Measurements from ENCODE around the gene PILRB.
"Not testable (repeated sequence)": the region's sequence is repeated elsewhere in the genome, so short reads cannot be mapped to it uniquely, and the experiment has no call there.

Gene PILRB

DNA sequence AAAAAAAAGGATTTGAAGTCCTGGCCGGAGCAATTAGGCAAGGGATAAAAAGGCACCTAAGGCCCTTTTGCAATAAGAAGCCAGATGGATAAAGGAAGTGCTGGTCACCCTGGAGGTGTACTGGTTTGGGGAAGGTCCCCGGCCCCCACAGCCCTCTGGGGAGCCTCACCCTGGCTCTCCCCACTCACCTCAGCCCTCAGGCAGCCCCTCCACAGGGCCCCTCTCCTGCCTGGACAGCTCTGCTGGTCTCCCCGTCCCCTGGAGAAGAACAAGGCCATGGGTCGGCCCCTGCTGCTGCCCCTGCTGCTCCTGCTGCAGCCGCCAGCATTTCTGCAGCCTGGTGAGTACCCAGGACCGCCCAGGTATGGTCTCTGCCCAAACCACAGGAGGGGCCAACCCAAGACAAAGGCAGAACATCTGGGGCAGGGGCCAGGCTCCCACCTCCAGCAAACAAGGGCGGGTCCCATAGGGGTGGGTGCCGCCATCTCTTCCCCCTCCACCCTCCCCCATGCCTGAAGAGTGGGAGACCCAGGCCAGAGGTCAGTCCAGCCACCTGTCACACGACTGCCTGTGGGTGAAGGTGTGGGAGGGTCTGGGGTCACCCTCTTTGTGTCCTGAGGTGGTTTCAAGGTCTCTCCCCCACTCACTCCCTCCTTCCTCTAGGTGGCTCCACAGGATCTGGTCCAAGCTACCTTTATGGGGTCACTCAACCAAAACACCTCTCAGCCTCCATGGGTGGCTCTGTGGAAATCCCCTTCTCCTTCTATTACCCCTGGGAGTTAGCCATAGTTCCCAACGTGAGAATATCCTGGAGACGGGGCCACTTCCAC, at the start of gene PILRB:
Gene PILRB (plus strand): TSS at position 91 of the 830 bp plus-strand sequence. CDS start 186 bp downstream, at position 277.
- DNase-seq = no peak

DNA sequence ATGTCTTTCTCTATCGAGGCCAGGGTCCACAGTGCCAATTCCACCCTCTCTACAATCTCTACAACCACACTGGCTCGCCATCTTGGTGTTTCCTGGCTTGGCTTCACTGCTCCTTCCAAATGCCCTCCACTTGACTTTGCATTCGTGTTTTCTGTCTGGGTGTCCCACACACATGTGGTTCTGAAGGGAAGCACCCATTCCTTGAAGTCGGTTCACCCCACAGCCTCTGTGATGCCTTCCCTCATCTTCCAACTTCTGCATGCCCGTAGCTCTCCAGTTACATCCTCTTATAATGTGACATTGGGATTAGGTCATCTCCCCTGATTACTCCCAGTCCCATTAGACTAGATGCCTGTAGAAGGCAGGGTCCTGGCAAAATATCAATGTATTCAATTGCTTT, 39.6 kb upstream of the PILRB start:
- not testable (repeated sequence) for DNase-seq

DNA sequence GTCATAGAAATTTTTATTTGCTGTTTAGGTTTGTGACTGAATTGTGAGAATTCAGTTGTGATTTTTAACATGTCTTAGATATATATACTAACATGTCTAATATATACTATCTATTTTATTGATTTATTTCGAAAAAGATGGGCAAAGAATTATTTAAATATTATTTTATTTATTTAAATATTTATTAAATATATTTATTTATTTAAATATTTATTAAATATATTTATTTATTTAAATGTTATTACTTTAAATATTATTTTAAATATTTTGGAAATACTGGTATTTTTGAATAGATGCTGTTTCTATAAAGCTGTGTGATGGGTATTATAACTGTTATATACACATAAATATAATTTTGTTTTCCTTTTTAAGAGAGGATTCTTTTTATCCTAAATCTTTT, 36.3 kb upstream of the PILRB start:
- not testable (repeated sequence) for DNase-seq

DNA sequence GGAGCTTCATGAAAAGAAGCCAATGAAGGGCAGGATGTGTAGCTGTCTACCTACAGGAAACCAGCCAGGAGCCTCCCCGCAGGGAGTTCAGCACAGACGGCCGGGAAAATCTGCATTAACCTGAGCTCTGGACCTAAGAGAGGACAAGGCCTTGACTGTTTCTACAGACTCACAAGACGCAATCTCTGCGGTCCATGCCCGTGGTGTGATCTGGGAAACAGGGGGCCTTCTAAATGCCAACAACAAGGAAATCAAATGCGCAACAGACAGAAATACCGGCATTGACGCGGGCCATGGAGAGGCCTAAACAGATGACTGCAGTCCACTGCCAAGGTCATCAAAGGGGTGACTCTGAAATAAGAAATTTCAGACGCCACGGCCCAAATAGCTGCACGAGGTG, 33.7 kb upstream of the PILRB start:
- not testable (repeated sequence) for DNase-seq

DNA sequence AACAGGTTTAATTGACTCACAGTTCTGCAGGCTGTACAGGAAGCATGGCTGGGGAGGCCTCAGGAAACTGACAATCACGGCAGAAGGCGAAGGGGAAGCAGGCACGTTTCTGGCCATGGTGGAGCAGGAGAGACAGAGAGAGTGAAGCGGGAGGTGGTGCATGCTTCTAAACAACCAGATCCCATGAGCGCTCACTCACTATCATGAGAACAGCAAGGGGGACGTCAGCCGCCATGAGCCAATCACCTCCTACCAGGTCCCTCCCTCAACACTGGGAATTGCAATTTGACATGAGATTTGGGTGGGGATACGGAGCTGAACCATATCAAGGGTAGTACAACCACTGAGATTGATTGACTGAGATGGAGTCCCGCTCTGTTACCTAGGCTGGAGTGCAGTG, 32.2 kb upstream of the PILRB start:
- DNase-seq = not testable (repeated sequence)

DNA sequence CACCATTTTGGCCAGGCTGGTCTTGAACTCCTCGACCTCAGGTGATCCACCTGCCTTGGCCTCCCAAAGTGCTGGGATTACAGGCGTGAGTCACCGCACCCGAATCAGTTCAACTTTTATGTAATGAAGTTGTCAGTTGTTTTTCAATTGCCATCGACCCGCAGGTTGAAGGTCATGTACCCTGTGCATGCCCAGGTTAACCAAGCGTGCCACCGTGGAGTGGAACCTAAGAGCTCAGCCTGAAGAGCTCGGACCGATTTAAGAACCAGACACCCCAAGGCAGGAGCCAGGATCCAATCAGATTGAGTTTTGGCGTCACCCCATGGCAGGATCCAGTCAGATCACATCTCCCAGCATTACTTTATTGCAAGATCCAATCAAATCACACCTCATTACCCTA, 31.0 kb upstream of the PILRB start:
- not testable (repeated sequence) for DNase-seq

DNA sequence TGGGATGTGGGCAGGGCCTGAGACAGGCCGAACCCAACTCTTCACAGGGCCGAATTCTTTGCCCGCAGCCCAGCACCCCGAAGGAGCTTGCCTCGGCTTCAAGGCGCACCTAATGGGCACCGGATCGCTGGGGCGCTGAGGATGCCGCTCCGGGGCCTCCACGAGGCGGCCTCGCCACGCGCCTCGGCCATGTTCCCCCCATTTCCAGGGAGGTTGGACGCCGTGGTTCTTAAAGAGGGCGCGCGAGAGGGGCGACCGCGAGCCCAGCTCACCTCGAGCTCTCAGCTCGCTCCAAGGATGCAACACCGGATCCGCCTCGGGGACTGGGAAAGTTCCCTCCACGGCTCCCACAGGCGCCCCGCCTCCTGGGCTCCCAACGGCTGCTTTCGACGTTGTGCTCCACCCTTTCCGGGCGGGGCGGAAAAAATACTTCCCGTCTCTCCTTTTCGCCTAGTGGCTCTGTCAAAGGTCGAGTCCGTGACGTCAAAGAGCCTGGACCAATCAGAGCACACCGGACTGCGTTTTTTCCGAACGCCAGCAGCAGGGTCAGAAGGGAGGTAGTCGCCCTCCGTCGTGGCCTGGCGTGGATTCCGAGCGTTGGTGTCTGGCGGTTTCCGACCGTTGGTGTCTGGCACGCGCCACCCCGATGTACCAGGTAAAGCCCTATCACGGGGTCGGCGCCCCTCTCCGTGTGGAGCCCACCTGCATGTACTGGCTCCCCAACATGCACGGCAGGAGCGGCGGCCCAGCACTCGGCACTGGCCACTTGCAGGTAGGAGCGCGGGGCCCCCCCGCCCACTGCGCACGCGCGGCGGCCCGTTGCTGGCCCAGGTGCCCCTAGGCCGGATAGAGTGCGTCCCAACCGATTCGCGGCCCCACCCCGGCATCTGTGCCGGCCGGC, 22.1 kb upstream of the PILRB start:
- DNase-seq = peak; percentile 89

DNA sequence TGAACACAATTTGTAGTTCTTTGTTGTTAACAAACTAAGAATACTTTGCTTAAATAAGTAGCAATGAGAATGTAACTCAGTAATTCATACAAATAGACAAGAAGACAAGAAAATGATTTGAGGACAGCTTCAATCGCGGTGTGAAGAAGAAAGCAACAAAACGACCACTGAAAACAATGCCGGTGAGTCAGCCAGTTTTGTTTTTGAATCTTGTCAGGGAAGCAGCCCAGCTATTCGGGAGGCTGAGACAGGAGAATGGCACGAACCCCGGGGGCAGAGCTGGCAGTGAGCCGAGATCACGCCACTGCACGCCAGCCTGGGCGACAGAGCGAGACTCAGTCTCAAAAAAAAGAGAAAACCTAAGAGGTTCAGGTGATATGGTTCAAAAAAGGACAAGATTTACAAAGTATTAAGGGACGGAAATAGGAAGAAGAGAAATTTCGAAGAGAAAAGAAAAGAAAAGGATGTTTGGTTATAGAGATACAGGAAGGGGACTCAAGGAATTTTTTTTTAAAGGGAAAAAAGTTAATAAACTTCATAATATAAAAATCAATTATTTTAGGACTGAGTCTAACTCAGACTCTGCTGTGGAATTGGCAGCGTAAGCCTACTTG, 19.7 kb upstream of the PILRB start:
- DNase-seq = not testable (repeated sequence)

DNA sequence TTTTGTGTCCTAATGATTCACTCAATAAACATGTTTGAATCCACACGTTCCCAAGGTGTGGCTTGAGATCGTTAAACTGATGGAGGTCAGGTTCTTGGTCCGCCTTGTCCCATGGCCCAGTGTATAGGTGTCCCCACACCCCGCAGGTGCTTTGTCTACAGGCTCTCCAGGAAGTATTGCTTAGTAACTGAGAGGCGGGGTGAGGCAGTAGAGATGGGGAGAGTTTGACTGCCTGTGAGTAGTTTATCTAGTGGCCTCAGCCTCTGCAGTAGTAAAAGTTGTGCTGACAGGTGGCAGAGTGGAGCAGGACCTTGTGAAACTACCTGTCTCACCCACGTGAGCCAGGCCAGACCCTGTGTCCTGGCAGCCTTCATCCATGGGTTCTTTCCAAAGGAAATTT, 16.6 kb upstream of the PILRB start:
- not testable (repeated sequence) for DNase-seq

DNA sequence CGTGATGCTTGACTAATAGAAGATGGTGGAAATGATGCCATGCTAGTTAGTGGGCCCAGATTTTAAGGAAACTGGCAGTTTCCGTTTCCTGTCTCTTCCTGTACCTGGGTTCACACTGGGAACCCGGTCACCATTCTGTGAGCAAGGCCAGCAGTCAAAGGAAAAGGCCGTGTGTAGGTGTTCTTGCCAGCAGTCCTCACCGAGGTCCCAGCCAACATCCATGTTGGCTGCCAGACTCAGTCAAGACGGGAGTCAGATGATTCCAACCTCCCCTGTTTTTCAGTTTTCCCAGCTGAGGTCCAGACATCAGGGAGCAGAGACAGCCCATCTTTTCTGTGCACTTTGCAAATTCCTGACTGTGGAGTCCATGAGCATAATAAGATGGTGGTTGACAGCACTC, 15.2 kb upstream of the PILRB start:
- no peak for DNase-seq

DNA sequence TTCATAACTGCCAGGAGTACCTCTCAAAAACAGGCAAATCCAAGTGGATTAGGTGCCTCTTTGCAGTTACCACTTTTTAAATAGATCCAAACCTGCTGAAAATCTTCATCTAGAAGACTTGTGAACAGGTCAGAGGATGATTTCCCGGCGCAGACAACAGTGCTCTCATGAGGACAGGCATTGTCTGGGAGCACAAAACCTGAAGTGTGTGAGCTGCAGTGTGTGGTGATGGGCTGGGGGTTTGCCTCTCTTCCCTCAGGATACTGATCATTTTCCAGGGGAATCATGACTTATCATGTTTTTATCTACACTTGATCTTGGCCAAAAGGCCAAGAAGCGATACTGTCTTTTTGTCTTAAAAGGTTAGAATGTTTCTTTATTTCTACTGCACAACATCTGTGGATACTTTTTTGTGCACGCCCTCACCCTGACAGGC, 13.8 kb upstream of the PILRB start:
- not testable (repeated sequence) for DNase-seq

DNA sequence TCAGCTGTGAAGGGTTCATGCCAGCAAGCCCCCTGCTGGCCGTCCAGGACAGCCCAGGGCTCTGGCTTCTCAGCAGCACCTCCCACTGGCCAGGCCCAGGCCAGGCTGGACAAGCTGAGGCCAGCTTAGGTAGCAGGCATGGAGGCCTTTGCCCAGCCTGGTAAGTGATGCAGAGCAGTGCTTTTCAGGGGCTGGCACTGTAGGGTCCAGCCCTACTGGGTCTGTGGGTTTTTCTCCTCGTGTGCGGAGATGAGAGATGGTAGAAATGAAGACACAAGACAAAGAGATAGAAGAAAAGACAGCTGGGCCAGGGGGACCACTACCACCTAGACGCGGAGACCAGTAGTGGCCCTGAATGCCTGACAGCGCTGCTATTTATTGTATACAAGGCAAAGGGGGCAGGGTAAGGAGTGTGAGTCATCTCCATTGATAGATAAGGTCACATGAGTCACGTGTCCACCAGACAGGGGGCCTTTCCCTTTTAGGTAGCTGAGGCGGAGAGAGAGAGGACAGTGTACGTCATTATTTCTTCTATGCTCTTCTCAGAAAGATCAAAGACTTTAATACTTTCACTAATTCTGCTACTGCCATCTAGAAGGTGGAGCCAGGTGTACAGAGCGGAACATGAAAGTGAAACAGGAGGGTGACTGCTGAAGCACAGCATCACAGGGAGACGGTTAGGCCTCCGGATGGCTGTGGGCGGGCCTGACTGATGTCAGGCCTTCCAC, 13.2 kb upstream of the PILRB start:
- peak; percentile 85 for DNase-seq

DNA sequence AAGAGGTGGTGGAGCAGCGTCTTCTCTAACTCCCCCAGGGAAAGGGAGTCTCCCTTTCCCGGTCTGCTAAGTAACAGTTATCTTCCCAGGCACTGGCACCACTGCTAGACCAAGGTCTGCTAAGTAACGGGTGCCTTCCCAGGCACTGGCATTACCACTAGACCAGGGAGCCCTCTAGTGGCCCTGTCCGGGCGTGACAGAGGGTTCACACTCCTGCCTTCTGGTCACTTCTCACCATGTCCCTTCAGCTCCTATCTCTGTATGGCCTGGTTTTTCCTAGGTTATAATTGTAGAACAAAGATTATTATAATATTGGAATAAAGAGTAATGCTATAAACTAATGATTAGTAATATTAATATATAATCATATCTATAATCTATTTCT, 12.6 kb upstream of the PILRB start:
- DNase-seq = peak; percentile 76

DNA sequence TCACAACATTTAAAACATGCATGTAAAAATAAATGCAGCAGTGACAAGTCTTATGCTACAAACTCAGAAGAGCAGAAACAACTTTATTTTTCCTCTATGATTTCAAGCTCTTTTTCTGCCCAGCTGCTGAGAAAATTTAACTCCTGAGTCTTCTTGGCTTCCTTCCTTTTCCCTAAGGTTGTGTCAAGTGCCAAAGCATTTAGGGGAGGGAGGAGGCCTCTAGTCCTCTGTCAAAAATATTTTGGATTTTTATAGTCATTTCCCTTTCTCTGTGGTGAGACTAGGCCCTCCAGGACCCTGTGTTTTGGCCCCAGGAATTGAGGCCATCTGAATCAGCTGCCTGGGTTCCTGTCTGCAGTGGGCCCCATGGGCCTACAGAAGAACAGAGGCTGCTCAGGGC, 11.0 kb upstream of the PILRB start:
- DNase-seq = no peak

DNA sequence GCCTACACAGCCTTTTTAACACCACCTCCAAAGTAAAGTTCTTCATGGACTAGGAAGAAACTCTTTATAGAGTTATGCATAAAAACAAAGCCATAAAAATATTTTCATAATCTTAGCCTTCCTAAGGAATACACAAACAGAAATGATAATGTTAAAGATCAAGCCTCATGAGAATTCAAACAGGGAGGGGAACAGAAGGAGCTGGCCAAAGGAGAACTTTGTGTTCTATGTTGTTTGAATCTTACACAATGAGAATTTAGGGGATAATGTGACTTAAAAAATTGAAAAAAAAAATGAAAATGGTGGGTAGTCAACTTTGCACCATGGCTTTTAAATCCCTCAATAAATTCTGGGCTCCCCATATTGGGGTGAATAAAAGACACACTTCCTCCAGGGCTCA, 9.1 kb upstream of the PILRB start:
- no peak for DNase-seq

DNA sequence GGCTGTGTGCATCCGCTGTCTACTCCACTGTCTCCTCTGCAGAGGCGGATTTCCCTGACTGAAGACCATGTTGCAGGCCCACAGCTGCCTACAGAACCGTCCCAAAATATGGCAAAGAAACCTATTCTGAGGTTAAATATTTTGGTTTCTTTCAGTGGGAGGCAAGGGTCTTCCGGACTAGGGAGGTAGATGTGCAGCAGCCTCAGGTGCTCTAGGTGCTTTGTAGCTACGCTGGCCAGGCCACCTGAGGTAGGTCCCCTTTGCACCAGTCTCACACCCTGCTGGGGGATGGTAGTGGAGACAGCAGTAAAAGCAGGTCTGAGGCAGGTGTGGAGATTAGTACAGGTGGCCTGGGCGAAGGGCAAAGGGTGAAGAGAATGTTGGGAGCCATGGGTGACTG, 8.2 kb upstream of the PILRB start:
- DNase-seq = no peak

DNA sequence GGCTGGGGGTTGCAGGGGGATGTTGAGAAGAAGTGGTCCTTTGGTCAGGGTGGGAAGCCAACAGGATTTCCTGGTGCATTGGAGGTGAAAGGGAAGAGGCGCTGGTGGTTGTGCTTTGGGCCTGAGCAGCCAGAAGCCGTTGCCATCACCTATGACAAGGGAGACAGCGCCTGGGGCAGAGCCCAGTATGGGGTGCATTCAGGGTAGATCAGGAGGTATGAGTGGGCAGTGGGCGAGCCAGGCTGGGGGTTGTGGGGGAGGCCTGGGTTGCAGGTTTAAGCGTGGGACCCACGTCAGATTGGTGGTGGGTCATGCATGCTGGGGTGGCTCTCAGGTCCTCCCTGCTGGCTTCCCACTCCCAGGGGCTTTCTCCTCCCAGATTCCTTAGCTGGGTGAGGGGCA, 6.3 kb upstream of the PILRB start:
- DNase-seq = no peak

DNA sequence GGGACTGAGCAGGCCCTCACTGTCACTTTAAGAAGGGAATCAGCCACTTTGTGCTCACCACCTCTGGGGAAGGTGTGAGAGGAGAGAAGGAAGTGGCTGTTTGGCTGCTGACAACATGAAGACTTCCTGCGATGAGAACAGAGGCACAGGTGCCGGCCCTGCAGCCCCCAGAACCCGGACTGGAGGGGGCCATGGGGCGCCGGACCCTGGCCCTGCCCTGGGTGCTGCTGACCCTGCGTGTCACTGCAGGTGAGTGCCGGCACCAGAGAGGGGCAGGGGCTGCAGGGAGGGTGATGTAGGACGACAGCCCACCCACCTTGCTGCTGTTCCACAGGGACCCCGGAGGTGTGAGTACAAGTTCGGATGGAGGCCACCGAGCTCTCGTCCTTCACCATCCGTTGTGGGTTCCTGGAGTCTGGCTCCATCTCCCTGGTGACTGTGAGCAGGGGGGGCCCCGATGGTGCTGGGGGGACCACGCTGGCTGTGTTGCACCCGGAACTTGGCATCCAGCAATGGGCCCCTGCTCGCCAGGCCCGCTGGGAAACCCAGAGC, 5.6 kb upstream of the PILRB start:
- DNase-seq = not testable (repeated sequence)

DNA sequence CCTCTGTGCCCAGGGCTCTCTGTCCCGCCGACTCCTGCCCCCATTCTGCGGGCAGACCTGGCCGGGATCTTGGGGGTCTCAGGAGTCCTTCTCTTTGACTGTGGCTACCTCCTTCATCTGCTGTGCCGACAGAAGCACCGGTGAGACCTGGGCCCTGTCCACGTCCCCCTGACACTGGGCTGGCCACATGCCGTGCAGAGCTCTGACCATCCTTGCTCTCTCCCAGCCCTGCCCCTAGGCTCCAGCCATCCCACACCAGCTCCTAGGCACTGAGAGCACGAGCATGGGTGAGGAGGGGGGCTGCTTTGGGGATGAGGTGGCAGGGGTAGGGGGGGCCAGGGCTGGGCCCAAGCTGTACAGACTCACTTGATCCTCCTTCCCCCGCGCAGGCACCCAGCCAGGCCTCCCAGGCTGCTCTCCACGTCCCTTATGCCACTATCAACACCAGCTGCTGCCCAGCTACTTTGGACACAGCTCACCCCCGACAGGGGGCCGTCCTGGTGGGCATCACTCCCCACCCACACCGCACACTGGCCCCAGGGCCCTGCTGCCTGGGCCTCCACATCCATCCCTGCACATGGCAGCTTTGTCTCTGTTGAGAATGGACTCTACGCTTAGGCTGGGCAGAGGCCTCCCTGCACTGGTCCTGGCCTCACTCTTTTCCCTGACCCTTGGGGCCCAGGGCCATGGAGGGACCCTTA, 4.8 kb upstream of the PILRB start:
- DNase-seq = no peak

DNA sequence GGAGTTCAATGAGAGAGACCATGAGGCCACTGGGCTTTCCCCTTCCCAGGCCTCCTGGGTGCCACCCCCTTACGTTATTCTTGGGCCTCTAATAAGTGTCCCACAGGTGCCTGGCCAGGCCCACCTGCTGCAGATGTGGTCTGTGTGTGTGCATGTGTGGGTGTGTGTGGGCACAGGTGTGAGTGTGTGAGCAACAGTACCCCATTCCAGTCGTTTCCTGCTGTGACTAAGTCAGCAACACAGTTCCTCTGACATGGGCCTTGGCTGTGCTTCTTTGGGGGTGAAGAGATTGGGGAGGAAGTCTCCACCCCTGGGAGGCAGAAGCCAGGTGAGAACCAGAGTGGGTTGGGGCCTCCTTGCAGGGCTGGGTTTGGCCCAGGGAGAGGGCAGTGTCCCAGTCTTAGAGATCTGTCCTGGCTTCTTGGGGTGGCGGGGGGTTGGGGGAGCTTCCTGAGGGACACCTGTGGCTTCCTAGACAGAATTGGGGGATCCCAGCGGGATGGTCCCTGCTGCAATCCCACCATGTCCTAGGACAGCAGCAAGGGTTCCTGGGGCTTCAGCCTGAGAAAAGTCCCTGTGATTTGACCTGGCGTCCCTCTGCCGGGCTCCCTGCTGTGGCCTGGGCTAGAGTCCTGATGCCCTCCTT, 4.1 kb upstream of the PILRB start:
- DNase-seq = peak; percentile 56

DNA sequence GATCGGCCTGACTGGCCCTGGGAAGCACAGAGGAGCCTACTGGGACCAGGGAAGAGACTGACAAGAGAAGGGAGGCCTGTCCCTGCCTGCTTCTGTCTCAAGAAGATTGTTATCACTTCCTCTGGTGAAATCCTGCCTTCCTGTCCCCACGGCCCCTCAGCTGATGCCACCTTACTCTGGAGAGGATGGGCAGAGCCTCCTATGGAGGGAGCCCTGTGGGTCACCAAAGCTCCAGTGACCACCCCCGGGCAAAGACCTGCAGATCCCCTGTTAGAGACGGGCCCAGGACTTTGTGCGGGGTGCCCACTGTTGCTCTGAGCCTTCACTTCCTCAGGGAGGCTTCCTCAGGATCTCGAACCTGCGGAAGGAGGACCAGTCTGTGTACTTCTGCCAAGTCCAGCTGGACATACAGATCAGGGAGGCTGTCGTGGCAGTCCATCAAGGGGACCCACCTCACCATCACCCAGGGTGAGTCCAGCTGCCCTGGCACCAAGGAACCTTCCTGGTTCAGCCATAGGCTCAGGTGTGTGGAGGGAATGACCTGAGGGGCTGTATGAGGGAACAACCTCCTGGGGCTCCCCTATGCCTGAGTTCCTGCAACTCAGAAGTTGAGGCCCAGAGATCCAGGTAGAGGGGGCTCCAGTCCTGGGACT, 1.4 kb upstream of the PILRB start:
- no peak for DNase-seq
